DOHH2 (cell line): ENCODE results near the gene PRR9.

ENCODE experiments used
- H3F3A ChIP-seq: fragments of 200-600 bp; sonication (generic), shearing (Covaris generic); 2 replicates; pipeline ENCODE4 v1.6.0; 2016; ENCODE audit warnings: antibody characterized with exemption, mild to moderate bottlenecking; ENCODE audit not compliant: control insufficient read depth, insufficient read depth
- H3K27ac ChIP-seq: fragments of 200-600 bp; sonication (generic); 2 replicates; pipeline ENCODE4 v1.5.1; 2014; ENCODE audit warnings: low read depth, mild to moderate bottlenecking, low read length, moderate library complexity
- H3K27me3 ChIP-seq: fragments of 200-600 bp; sonication (generic); 2 replicates; pipeline ENCODE4 v1.6.1; 2014; ENCODE audit warnings: mild to moderate bottlenecking, low read length, mixed read lengths; ENCODE audit not compliant: control insufficient read depth
- H3K36me3 ChIP-seq: fragments of 200-600 bp; sonication (generic); 2 replicates; pipeline ENCODE4 v1.6.1; 2014; ENCODE audit warnings: mild to moderate bottlenecking, low read length, moderate library complexity, mixed read lengths; ENCODE audit not compliant: control insufficient read depth
- H3K4me1 ChIP-seq: fragments of 200-600 bp; sonication (generic); 2 replicates; pipeline ENCODE4 v1.6.1; 2014; ENCODE audit warnings: mild to moderate bottlenecking, low read length, mixed read lengths; ENCODE audit not compliant: control insufficient read depth
- H3K4me2 ChIP-seq: fragments of 200-600 bp; sonication (generic); 2 replicates; pipeline ENCODE4 v1.6.0; 2014; ENCODE audit warnings: mild to moderate bottlenecking, low read length, moderate library complexity
- H3K4me3 ChIP-seq: fragments of 200-600 bp; sonication (generic); 2 replicates; pipeline ENCODE4 v1.5.1; 2014; ENCODE audit warnings: mild to moderate bottlenecking, low read length, mixed read lengths
- H3K79me2 ChIP-seq: fragments of 200-600 bp; sonication (generic); 2 replicates; pipeline ENCODE4 v1.6.1; 2014; ENCODE audit warnings: mild to moderate bottlenecking, low read length, mixed read lengths; ENCODE audit not compliant: control insufficient read depth
- H3K9me2 ChIP-seq: fragments of 200-600 bp; sonication (generic); replicated peaks from 2 replicates; pipeline ENCODE4 v1.6.1; 2014; ENCODE audit warnings: mild to moderate bottlenecking, low read length, mixed read lengths; ENCODE audit not compliant: control insufficient read depth
- H3K9me3 ChIP-seq: fragments of 200-600 bp; sonication (generic); 2 replicates; pipeline ENCODE4 v1.6.1; 2014; ENCODE audit warnings: antibody characterized with exemption, low read length, mixed read lengths; ENCODE audit not compliant: control insufficient read depth, insufficient read depth
- H4K20me1 ChIP-seq: fragments of 200-600 bp; sonication (generic); 2 replicates; pipeline ENCODE4 v1.6.0; 2014; ENCODE audit warnings: low read depth, mild to moderate bottlenecking, antibody characterized with exemption, low read length, moderate library complexity; ENCODE audit not compliant: control insufficient read depth, insufficient read depth
- EZH2phosphoT487 ChIP-seq: fragments of 200-600 bp; sonication (generic); IDR thresholded peaks from 2 replicates; pipeline ENCODE4 v1.6.1; 2017; ENCODE audit warnings: borderline replicate concordance, mild to moderate bottlenecking, antibody characterized with exemption, low read length, moderate library complexity, mixed read lengths
- TF ChIP-seq, protein P1 (sequence below): fragments of 200-600 bp; sonication (generic); IDR thresholded peaks from one replicate; pipeline ENCODE4 v1.5.1; 2014; ENCODE audit warnings: antibody characterized with exemption, mild to moderate bottlenecking, low read depth, low read length; ENCODE audit not compliant: poor library complexity, severe bottlenecking

The PRR9 gene

GRCh38 chr1:153192697-153193096 lies 24.7 kb upstream of the PRR9 start:
- Histone ChIP-seq H3K27ac (no peak overlapping the region), H3K4me3 (no peak overlapping the region), H3K79me2 (no peaks in the 10 kb centered on the region), H4K20me1 (no peaks in the 10 kb centered on the region), H3K9me3 (no peaks in the 10 kb centered on the region), H3K9me2 (no peaks in the 10 kb centered on the region), H3K4me2 (no peak overlapping the region), H3K36me3 (no peaks in the 10 kb centered on the region), H3F3A (no peaks in the 10 kb centered on the region), H3K27me3 (peaks cover 11% of the 10 kb centered on the region; the same call in 1 of the 2 replicates), H3K4me1 (no peaks in the 10 kb centered on the region)
- TF ChIP-seq, protein P1, sequence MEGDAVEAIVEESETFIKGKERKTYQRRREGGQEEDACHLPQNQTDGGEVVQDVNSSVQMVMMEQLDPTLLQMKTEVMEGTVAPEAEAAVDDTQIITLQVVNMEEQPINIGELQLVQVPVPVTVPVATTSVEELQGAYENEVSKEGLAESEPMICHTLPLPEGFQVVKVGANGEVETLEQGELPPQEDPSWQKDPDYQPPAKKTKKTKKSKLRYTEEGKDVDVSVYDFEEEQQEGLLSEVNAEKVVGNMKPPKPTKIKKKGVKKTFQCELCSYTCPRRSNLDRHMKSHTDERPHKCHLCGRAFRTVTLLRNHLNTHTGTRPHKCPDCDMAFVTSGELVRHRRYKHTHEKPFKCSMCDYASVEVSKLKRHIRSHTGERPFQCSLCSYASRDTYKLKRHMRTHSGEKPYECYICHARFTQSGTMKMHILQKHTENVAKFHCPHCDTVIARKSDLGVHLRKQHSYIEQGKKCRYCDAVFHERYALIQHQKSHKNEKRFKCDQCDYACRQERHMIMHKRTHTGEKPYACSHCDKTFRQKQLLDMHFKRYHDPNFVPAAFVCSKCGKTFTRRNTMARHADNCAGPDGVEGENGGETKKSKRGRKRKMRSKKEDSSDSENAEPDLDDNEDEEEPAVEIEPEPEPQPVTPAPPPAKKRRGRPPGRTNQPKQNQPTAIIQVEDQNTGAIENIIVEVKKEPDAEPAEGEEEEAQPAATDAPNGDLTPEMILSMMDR = peak; percentile 56
- TF ChIP-seq EZH2phosphoT487 = no peak

GRCh38 chr1:153194331-153195050 lies 22.9 kb upstream of the PRR9 start:
- Histone ChIP-seq H3K4me1 (no peaks in the 10 kb centered on the region), H3K36me3 (no peaks in the 10 kb centered on the region), H3K9me3 (no peaks in the 10 kb centered on the region), H4K20me1 (no peaks in the 10 kb centered on the region), H3K27me3 (peaks cover 6% of the 10 kb centered on the region; the same call in 1 of the 2 replicates), H3K4me2 (no peak overlapping the region), H3F3A (no peaks in the 10 kb centered on the region), H3K4me3 (no peak overlapping the region), H3K79me2 (no peaks in the 10 kb centered on the region), H3K27ac (no peak overlapping the region), H3K9me2 (no peaks in the 10 kb centered on the region)
- TF ChIP-seq EZH2phosphoT487 = no peak
- TF ChIP-seq, protein P1 = no peak

- Histone ChIP-seq H3K36me3 (no peaks in the 10 kb centered on the region), H3K4me2 (no peak overlapping the region), H3K9me2 (no peaks in the 10 kb centered on the region), H3K27ac (no peak overlapping the region), H3F3A (no peaks in the 10 kb centered on the region), H3K4me1 (no peaks in the 10 kb centered on the region), H4K20me1 (no peaks in the 10 kb centered on the region), H3K9me3 (no peaks in the 10 kb centered on the region), H3K4me3 (no peak overlapping the region), H3K79me2 (no peaks in the 10 kb centered on the region), H3K27me3 (peaks cover 4% of the 10 kb centered on the region; the same call in 1 of the 2 replicates)
- no peak for TF ChIP-seq EZH2phosphoT487
- TF ChIP-seq, protein P1 = no peak
These were observed 22.2 kb upstream of the PRR9 start for GRCh38 chr1:153195216-153195615.
